Neuron (in vitro differentiated cells): ENCODE results near the gene PAN2.
"Not testable (repeated sequence)": the region's sequence is repeated elsewhere in the genome, so short reads cannot be mapped to it uniquely, and the experiment has no call there.

ENCODE experiments used
- H2AFZ ChIP-seq: one replicate; pipeline ENCODE4 v1.6.1; 2013; ENCODE audit warnings: low read depth, mild to moderate bottlenecking, inconsistent platforms, low read length, moderate library complexity
- H3K27me3 ChIP-seq: one replicate; pipeline ENCODE4 v1.6.1; 2013; ENCODE audit warnings: low read length; ENCODE audit not compliant: insufficient read depth
- H3K36me3 ChIP-seq: one replicate; pipeline ENCODE4 v1.6.1; 2013; ENCODE audit warnings: low read length; ENCODE audit not compliant: insufficient read depth
- H3K4me1 ChIP-seq: one replicate; pipeline ENCODE4 v1.6.1; 2013; ENCODE audit warnings: low read length; ENCODE audit not compliant: insufficient read depth
- H3K4me3 ChIP-seq: 2 replicates; pipeline ENCODE4 v1.5.1; 2013; ENCODE audit warnings: mild to moderate bottlenecking, low read length, moderate library complexity
- H3K9me3 ChIP-seq: one replicate; pipeline ENCODE4 v1.6.1; 2013; ENCODE audit warnings: low read length

Gene PAN2

GRCh38 chr12:56293795-56294194, 40.0 kb downstream of the PAN2 start:
- H3K27me3 ChIP-seq, result no peaks in the 10 kb centered on the region
- H3K4me1 ChIP-seq, result peaks cover 6% of the 10 kb centered on the region
- H3K9me3 ChIP-seq, result no peaks in the 10 kb centered on the region
- H2AFZ ChIP-seq, result no peak overlapping the region
- H3K4me3 ChIP-seq, result no peak overlapping the region
- peaks cover 52% of the 10 kb centered on the region for H3K36me3 ChIP-seq

GRCh38 chr12:56288705-56289387, 45.0 kb downstream of the PAN2 start:
- Histone ChIP-seq H3K36me3 (peaks cover 47% of the 10 kb centered on the region), H3K4me1 (no peaks in the 10 kb centered on the region), H3K9me3 (no peaks in the 10 kb centered on the region), H2AFZ (no peak overlapping the region), H3K4me3 (no peak overlapping the region), H3K27me3 (no peaks in the 10 kb centered on the region)

- Histone ChIP-seq H3K9me3 (no peaks in the 10 kb centered on the region), H3K36me3 (peaks cover 59% of the 10 kb centered on the region), H2AFZ (no peak overlapping the region), H3K4me1 (no peaks in the 10 kb centered on the region), H3K27me3 (no peaks in the 10 kb centered on the region), H3K4me3 (no peak overlapping the region)
Measured at GRCh38 chr12:56286044-56286830, 47.6 kb downstream of the PAN2 start.

GRCh38 chr12:56284263-56284662, 49.5 kb downstream of the PAN2 start:
- H2AFZ ChIP-seq, H3K27me3 ChIP-seq, H3K9me3 ChIP-seq, H3K4me3 ChIP-seq, H3K4me1 ChIP-seq: not testable (repeated sequence)
- H3K36me3 ChIP-seq, result peaks cover 69% of the 10 kb centered on the region

- H3K4me1 ChIP-seq, result no peaks in the 10 kb centered on the region
- H3K9me3 ChIP-seq, result no peaks in the 10 kb centered on the region
- H2AFZ ChIP-seq, result no peak overlapping the region
- peaks cover 75% of the 10 kb centered on the region for H3K36me3 ChIP-seq
- H3K4me3 ChIP-seq, result no peak overlapping the region
- no peaks in the 10 kb centered on the region for H3K27me3 ChIP-seq
Measured at GRCh38 chr12:56282579-56282978, 51.2 kb downstream of the PAN2 start.

GRCh38 chr12:56282030-56282429, 51.8 kb downstream of the PAN2 start:
- Histone ChIP-seq H3K36me3 (peaks cover 78% of the 10 kb centered on the region), H3K4me3 (no peak overlapping the region), H3K27me3 (no peaks in the 10 kb centered on the region), H3K4me1 (no peaks in the 10 kb centered on the region), H2AFZ (no peak overlapping the region), H3K9me3 (no peaks in the 10 kb centered on the region)

GRCh38 chr12:56280849-56281248, 53.0 kb downstream of the PAN2 start:
- H3K4me3 ChIP-seq, result no peak overlapping the region
- H3K9me3 ChIP-seq, result no peaks in the 10 kb centered on the region
- H3K27me3 ChIP-seq, result no peaks in the 10 kb centered on the region
- H3K4me1 ChIP-seq, result no peaks in the 10 kb centered on the region
- H3K36me3 ChIP-seq, result peaks cover 77% of the 10 kb centered on the region
- no peak overlapping the region for H2AFZ ChIP-seq

GRCh38 chr12:56278905-56279304, 54.9 kb downstream of the PAN2 start:
- H3K36me3 ChIP-seq, result peaks cover 84% of the 10 kb centered on the region
- H3K27me3 ChIP-seq, result no peaks in the 10 kb centered on the region
- no peak overlapping the region for H3K4me3 ChIP-seq

GRCh38 chr12:56274299-56274698, 59.5 kb downstream of the PAN2 start:
- Histone ChIP-seq H2AFZ (no peak overlapping the region), H3K4me1 (no peaks in the 10 kb centered on the region), H3K36me3 (peaks cover 82% of the 10 kb centered on the region), H3K9me3 (no peaks in the 10 kb centered on the region), H3K4me3 (no peak overlapping the region), H3K27me3 (no peaks in the 10 kb centered on the region)

More at GRCh38 chr12:56278905-56279304, 54.9 kb downstream of the PAN2 start:
- H3K9me3 ChIP-seq, result no peaks in the 10 kb centered on the region
- H2AFZ ChIP-seq, result no peak overlapping the region
- H3K4me1 ChIP-seq, result no peaks in the 10 kb centered on the region

GRCh38 chr12:56272468-56272867, 61.3 kb downstream of the PAN2 start:
- not testable (repeated sequence) for H3K27me3 ChIP-seq, H3K4me1 ChIP-seq, H3K4me3 ChIP-seq, H3K9me3 ChIP-seq, H2AFZ ChIP-seq
- peaks cover 71% of the 10 kb centered on the region for H3K36me3 ChIP-seq

- Histone ChIP-seq H3K27me3 (no peaks in the 10 kb centered on the region), H3K4me3 (no peak overlapping the region), H2AFZ (no peak overlapping the region), H3K9me3 (no peaks in the 10 kb centered on the region), H3K36me3 (peaks cover 64% of the 10 kb centered on the region), H3K4me1 (peaks cover 12% of the 10 kb centered on the region)
Measured at GRCh38 chr12:56271031-56271430, 62.8 kb downstream of the PAN2 start.

- peaks cover 34% of the 10 kb centered on the region for H3K36me3 ChIP-seq
- peak overlapping the region; percentile 63 for H2AFZ ChIP-seq
- H3K27me3 ChIP-seq, result no peaks in the 10 kb centered on the region
- no peaks in the 10 kb centered on the region for H3K9me3 ChIP-seq
- peak overlapping the region; percentile 69 for H3K4me3 ChIP-seq
- H3K4me1 ChIP-seq, result peaks cover 12% of the 10 kb centered on the region
Measured at GRCh38 chr12:56267443-56268071, 66.2 kb downstream of the PAN2 start.

GRCh38 chr12:56266693-56267442, 66.9 kb downstream of the PAN2 start, which contains the start of gene COQ10A:
Gene COQ10A, plus strand, starts transcription at chr12:56266942. Its CDS starts 177 bp downstream, at chr12:56267119.
- Histone ChIP-seq H3K27me3 (no peaks in the 10 kb centered on the region), H3K9me3 (no peaks in the 10 kb centered on the region), H2AFZ (peak within 1 kb of the TSS; percentile 63), H3K4me3 (peak within 1 kb of the TSS; percentile 69), H3K4me1 (peaks cover 12% of the 10 kb centered on the region), H3K36me3 (peaks cover 29% of the 10 kb centered on the region)
